Ectodermal cell (in vitro differentiated cells): ENCODE measurements around the gene PDZD7.

Source experiments
- H3K27ac ChIP-seq: 2 replicates; pipeline ENCODE4 v1.7.0; 2013; ENCODE audit warnings: mild to moderate bottlenecking, low read depth, low read length; ENCODE audit not compliant: insufficient read depth, poor library complexity, severe bottlenecking
- H3K27me3 ChIP-seq: 2 replicates; pipeline ENCODE4 v1.7.0; 2013; ENCODE audit warnings: mild to moderate bottlenecking, low read length; ENCODE audit not compliant: insufficient read depth, control insufficient read depth, poor library complexity, severe bottlenecking
- H3K36me3 ChIP-seq: one replicate; pipeline ENCODE4 v1.7.0; 2013; ENCODE audit warnings: low read length; ENCODE audit not compliant: control insufficient read depth, insufficient read depth
- H3K4me1 ChIP-seq: one replicate; pipeline ENCODE4 v1.7.0; 2013; ENCODE audit warnings: low read length; ENCODE audit not compliant: control insufficient read depth, insufficient read depth
- H3K4me3 ChIP-seq: 2 replicates; pipeline ENCODE4 v1.7.0; 2013; ENCODE audit warnings: low read depth, low read length, control low read depth; ENCODE audit not compliant: insufficient read depth
- H3K9me3 ChIP-seq: 2 replicates; pipeline ENCODE4 v1.7.0; 2013; ENCODE audit warnings: mild to moderate bottlenecking, low read length, moderate library complexity; ENCODE audit not compliant: control insufficient read depth
- whole genome bisulfite sequencing, 2 experiments: methylation state at CpG; one replicate each; pipeline ENCODE4 v1.1.7; 2013; ENCODE audit warnings: missing lambda C conversion rate in 2 of 2; 5-methylcytosine and 5-hydroxymethylcytosine counted together

The PDZD7 gene

GRCh38 chr10:100983868-100984671 lies 46.9 kb downstream of the PDZD7 start:
- H3K27ac ChIP-seq: no peak overlapping the region
- H3K4me1 ChIP-seq: peaks cover 7% of the 10 kb centered on the region
- 86 to 87% methylated on average over 13 of the region's 13 CpGs for WGBS, 2 experiments
- H3K36me3 ChIP-seq: peaks cover 3% of the 10 kb centered on the region
- H3K27me3 ChIP-seq: no peaks in the 10 kb centered on the region
- H3K9me3 ChIP-seq: no peaks in the 10 kb centered on the region
- no peak overlapping the region for H3K4me3 ChIP-seq

DNA sequence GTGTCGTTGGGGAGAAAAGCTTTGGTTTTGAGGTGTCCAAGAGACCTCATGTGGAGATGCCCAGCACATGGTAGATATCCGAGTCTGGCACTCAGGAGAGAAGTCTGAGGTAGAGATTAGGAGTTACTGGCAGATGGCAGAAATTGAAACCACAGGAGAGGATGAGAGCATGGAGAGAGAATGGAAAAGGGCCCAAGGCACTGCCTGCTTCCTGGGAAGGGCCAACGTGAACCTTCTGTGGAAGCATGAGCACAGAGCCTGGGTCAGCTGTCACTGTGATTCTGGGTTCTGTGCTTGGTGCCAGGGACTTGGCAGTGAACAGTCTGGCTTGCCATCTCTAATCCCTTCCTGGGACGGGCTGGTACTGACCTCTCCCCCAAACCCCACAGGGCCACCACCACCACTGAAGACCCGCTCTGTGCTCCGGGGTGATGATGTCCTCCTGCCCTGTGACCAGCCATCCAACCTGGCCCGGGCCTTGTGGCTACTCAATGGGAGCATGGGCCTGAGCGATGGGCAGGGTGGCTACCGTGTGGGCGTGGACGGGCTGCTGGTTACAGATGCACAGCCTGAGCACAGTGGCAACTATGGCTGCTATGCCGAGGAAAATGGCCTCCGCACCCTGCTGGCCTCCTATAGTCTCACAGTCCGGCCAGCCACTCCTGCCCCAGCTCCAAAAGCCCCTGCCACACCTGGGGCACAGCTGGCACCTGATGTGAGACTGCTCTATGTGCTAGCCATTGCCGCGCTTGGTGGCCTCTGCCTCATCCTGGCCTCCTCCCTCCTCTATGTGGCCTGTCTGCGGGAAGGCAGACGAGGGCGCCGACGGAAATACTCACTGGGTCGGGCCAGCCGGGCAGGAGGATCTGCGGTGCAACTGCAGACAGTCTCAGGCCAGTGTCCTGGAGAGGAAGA lies 47.8 kb downstream of the PDZD7 start:
- WGBS, 2 experiments: 94 to 95% methylated on average over 24 of the region's 24 CpGs
- H3K9me3 ChIP-seq: no peaks in the 10 kb centered on the region
- H3K4me1 ChIP-seq: peaks cover 7% of the 10 kb centered on the region
- H3K27me3 ChIP-seq: no peaks in the 10 kb centered on the region
- H3K27ac ChIP-seq: no peak overlapping the region
- peaks cover 3% of the 10 kb centered on the region for H3K36me3 ChIP-seq
- no peak overlapping the region for H3K4me3 ChIP-seq

- Histone ChIP-seq H3K4me1 (peaks cover 4% of the 10 kb centered on the region), H3K27me3 (no peaks in the 10 kb centered on the region), H3K36me3 (peaks cover 3% of the 10 kb centered on the region), H3K27ac (no peak overlapping the region), H3K9me3 (no peaks in the 10 kb centered on the region), H3K4me3 (no peak overlapping the region)
- 91 to 94% methylated on average over 5 of the region's 5 CpGs for WGBS, 2 experiments
Observed at GRCh38 chr10:100981178-100981772, 49.7 kb downstream of the PDZD7 start.

DNA sequence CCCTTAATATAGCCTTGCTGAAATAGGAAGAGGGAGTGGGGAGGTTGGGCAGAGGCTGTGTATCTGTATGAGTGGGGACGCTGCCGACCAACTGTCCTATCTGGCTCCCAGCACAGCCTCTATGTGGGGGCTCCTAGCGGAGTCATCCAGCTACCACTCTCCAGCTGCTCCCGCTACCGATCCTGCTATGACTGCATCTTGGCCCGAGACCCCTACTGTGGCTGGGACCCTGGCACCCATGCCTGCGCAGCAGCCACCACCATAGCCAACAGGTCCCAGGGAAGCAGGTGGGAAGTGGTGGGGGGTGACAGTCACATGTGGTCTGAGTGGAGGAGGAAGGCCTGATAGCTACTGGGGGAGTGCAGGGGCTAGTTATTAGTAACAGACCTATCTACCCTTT lies 50.2 kb downstream of the PDZD7 start:
- 95 to 97% methylated on average over 7 of the region's 7 CpGs for WGBS, 2 experiments
- H3K27ac ChIP-seq: no peak overlapping the region
- H3K9me3 ChIP-seq: no peaks in the 10 kb centered on the region
- H3K36me3 ChIP-seq: peaks cover 3% of the 10 kb centered on the region
- H3K4me3 ChIP-seq: no peak overlapping the region
- H3K27me3 ChIP-seq: no peaks in the 10 kb centered on the region
- H3K4me1 ChIP-seq: no peaks in the 10 kb centered on the region

GRCh38 chr10:100980311-100980710 lies 50.6 kb downstream of the PDZD7 start:
- H3K4me1 ChIP-seq: no peaks in the 10 kb centered on the region
- WGBS, 2 experiments: 89 to 97% methylated on average over 2 of the region's 2 CpGs
- H3K4me3 ChIP-seq: no peak overlapping the region
- no peaks in the 10 kb centered on the region for H3K27me3 ChIP-seq
- H3K9me3 ChIP-seq: no peaks in the 10 kb centered on the region
- H3K36me3 ChIP-seq: peaks cover 3% of the 10 kb centered on the region
- H3K27ac ChIP-seq: no peak overlapping the region

DNA sequence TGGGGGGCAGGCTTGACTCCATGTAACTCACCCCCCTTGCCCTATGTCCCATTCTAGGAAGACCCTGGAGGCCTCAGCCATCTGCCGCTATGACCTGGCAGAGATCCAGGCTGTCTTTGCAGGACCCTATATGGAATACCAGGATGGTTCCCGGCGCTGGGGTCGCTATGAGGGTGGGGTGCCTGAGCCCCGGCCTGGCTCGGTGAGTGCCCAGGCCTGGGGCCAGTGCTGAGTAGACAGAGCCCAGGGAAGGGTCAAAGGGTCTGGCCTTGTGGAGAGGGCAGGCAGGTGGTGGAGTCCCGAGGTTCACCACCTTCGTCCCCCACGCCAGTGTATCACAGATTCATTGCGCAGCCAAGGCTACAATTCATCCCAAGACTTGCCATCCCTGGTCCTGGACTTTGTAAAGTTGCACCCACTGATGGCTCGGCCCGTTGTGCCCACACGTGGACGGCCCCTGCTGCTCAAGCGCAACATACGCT lies 51.1 kb downstream of the PDZD7 start:
- no peaks in the 10 kb centered on the region for H3K9me3 ChIP-seq
- H3K4me3 ChIP-seq: no peak overlapping the region
- 93 to 94% methylated on average over 16 of the region's 16 CpGs for WGBS, 2 experiments
- no peak overlapping the region for H3K27ac ChIP-seq
- peaks cover 3% of the 10 kb centered on the region for H3K36me3 ChIP-seq
- no peaks in the 10 kb centered on the region for H3K4me1 ChIP-seq
- H3K27me3 ChIP-seq: no peaks in the 10 kb centered on the region

DNA sequence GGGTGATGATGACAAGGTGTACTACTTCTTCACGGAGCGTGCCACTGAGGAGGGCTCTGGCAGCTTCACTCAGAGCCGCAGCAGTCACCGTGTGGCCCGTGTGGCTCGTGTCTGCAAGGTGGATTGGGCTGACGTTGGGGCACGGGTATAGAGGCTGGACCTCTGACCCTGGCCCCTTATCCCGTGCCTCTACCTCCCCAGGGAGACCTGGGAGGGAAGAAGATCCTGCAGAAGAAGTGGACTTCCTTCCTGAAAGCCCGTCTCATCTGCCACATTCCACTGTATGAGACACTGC lies 52.1 kb downstream of the PDZD7 start:
- Histone ChIP-seq H3K27ac (no peak overlapping the region), H3K27me3 (no peaks in the 10 kb centered on the region), H3K4me1 (no peaks in the 10 kb centered on the region), H3K4me3 (no peak overlapping the region), H3K9me3 (no peaks in the 10 kb centered on the region), H3K36me3 (peaks cover 3% of the 10 kb centered on the region)
- WGBS, 2 experiments: 95 to 97% methylated on average over 10 of the region's 10 CpGs

GRCh38 chr10:100978121-100978900 lies 52.6 kb downstream of the PDZD7 start:
- Histone ChIP-seq H3K27me3 (no peaks in the 10 kb centered on the region), H3K36me3 (peaks cover 3% of the 10 kb centered on the region), H3K27ac (no peak overlapping the region), H3K9me3 (no peaks in the 10 kb centered on the region), H3K4me1 (no peaks in the 10 kb centered on the region), H3K4me3 (no peak overlapping the region)
- WGBS, 2 experiments: 95% methylated on average over 13 of the region's 13 CpGs

GRCh38 chr10:100977436-100977835 lies 53.5 kb downstream of the PDZD7 start:
- Histone ChIP-seq H3K27ac (no peak overlapping the region), H3K27me3 (no peaks in the 10 kb centered on the region), H3K4me3 (no peak overlapping the region), H3K4me1 (peaks cover 1% of the 10 kb centered on the region), H3K36me3 (peaks cover 3% of the 10 kb centered on the region), H3K9me3 (no peaks in the 10 kb centered on the region)
- 90 to 95% methylated on average over 6 of the region's 6 CpGs for WGBS, 2 experiments
